HT1080 (cell line): ENCODE data around the gene NRIP2. TPM values are rescaled to one million over a fixed set of nuclear protein-coding genes. Genes with fewer than 3 reads are reported as not detected.

Experiments
- DNase-seq: peaks from one replicate; pipeline ENCODE4 v3.0.0-alpha.2; 2015; ENCODE audit warnings: low read depth
- total RNA-seq: library from RNA; depleted of rRNA; stranded (reverse); fragments of >200 nt; shearing (Covaris generic); gene quantifications from 2 replicates; pipeline ENCODE4 v1.2.3, GENCODE V29; 2014

The NRIP2 gene
- total RNA-seq, 1 experiment from 2014 or later: not detected

DNA sequence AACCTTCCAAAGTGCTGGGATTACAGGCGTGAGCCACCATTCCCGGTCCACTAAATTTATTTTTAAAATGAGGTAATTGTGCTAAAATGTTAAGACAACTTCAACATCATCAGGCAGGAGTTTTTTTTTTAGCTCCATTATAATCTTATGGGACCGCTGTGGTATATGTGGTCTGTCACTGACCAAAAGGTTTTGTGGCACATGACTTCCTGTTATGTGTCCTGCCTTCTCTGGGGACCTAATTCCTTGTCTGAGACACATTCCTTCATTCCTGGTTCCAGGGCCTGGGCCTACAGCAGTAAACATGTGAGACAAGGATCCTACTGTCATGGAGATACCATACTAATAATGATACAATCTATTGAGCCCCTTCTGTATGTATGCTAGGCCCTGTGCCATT, 17.1 kb upstream of the NRIP2 start:
- no peak for DNase-seq

- DNase-seq: peak; percentile 66
Observed at GRCh38 chr12:2845280-2845679, 10.4 kb upstream of the NRIP2 start.

- DNase-seq: no peak
Observed at GRCh38 chr12:2844786-2845185, 10.0 kb upstream of the NRIP2 start.

- DNase-seq: no peak
Observed at GRCh38 chr12:2842948-2843347, 8.1 kb upstream of the NRIP2 start.

GRCh38 chr12:2841056-2841650, 6.3 kb upstream of the NRIP2 start:
- no peak for DNase-seq

- DNase-seq: no peak
Observed at GRCh38 chr12:2836574-2836973, 1.7 kb upstream of the NRIP2 start.

DNA sequence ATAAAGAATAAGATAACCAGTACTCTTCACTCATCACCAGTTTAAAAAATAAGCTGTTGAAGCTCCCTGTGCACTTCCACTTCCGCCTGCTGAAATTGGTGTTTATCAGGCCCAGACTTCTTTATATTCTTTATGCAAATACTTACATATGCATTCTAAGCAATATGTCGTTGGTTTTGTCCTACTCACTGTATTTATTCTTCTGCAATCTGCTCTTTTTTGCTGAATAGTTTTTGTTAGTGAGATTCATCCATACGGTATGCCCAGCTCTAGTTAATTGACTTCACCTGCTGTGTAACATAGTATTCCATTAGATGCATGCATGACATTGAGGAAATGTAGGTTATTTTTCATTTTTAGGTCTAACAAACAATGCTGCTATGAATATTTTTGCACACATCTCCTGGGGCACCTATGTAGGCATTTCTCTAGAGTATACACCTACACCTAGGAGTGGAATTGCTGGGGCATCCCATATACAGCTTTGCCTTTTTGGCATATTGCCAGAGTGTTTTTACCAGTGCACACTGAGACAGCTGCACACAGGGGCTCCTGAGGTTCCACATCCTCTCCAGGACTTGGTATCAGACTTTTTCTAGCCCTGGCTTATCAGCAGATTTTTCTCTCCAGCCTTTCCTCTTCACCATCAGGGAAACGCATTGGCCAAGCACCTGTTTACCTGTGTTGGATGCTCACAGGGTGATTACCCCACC, 1.0 kb upstream of the NRIP2 start:
- DNase-seq: no peak

- no peak for DNase-seq
Observed at GRCh38 chr12:2833810-2834209, 1.0 kb downstream of the NRIP2 start.

GRCh38 chr12:2833327-2833726, 1.5 kb downstream of the NRIP2 start:
- DNase-seq: no peak

DNA sequence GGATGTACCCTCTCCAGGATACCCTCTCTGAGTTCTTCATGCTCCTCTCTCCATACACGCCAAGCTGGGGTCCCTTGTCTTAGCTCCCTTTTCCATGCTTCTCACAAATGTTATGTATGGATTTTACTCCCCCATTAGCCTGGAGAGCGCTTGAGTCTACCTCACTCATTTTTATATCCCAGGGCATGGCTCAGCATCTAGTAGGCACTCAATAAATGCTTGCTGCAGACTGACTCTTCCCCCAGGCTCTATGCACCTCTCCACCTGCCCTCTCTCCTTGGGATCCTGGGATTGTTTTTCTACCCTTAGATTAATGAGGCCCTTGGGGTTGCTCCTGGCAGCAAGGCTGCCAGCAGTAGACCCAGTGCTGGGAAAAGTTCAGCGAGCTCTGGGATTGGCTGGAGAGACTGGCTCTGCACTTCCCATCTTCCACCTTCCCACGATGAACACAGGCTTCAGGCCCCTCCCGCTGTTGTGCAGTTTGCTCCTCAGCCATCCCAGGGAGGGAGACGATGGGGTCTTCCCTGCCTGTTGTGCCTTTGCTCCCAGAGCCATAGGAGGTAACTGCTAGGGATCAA, 2.2 kb downstream of the NRIP2 start:
- DNase-seq: no peak

DNA sequence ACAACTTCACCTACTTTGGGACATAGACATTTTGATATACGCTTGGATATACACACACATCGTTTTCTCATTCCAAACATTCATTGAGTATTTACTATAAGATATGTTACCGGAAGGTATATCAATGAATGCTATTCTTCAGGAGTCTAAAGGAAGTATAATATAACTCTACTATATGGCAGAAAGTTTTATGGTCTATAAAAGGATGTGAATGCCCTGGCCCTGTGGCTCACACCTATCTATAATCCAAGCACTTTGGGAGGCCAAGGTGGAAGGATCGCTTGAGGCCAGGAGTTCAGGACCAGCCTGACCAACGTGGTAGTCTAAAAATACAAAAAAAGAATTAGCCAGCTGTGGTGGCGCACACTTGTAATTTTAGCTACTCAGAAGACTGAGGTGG, 5.6 kb downstream of the NRIP2 start:
- DNase-seq: no peak

GRCh38 chr12:2826721-2827515, 7.9 kb downstream of the NRIP2 start:
- no peak for DNase-seq

- no peak for DNase-seq
Observed at GRCh38 chr12:2826036-2826435, 8.8 kb downstream of the NRIP2 start.

DNA sequence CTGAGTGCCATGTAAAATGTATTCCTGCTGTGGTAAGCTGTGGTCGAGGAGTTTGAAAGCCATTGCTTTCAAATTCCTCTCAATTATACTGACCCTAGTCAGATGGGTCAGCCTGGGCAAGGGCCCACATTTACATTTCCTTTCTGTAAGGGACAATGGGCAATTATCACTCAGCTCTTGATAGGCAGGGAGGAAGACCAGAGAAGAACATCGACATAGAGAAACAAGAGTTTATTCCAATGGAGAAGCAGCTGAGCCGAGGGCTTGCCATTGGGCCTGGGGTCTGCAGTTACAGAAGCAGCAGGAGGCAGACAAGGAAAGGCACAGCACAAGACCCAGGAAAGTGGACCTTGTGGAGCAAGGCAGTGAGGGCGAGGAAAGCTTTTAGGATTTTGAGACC, 9.7 kb downstream of the NRIP2 start:
- no peak for DNase-seq

- DNase-seq: no peak
Observed at GRCh38 chr12:2824541-2824940, 10.3 kb downstream of the NRIP2 start.

GRCh38 chr12:2823483-2823882, 11.4 kb downstream of the NRIP2 start:
- DNase-seq: no peak

DNA sequence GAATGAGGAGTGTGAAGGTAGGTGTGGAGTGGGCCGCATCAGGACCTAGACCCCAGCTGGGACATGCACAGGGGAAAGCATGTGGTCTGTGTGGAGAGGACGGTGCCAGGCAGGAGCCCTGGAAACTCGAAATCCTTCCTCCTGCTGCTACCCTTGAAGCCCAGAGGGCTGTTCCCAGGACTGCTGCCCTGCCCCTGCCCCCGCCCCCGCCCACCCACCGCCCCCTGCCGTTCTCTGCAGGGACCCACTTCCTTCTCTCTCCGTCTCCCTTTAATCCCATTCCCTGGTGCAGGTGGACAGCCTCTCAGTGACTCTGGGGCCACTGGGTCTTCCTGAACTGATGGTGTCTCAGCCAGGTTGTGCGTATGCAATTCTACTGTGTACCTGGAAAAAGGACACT, 14.4 kb downstream of the NRIP2 start:
- DNase-seq: no peak

DNA sequence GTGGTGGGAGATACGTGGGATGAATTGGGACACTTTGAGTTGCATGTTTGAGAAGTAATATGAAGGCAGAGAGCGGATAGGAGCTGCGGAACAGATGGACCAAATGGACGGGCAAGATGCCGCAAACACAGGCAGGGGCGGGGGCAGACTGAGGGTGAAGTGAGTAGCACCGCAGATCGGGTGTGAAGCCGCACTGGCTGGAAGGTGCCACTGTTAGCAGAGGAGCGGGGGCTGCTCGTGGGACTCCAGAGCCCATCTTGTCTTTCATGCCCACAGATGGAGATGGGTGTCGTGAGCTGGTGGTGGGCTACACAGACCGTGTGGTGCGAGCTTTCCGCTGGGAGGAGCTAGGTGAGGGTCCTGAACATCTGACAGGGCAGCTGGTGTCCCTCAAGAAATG, 15.0 kb downstream of the NRIP2 start:
- DNase-seq: no peak

DNA sequence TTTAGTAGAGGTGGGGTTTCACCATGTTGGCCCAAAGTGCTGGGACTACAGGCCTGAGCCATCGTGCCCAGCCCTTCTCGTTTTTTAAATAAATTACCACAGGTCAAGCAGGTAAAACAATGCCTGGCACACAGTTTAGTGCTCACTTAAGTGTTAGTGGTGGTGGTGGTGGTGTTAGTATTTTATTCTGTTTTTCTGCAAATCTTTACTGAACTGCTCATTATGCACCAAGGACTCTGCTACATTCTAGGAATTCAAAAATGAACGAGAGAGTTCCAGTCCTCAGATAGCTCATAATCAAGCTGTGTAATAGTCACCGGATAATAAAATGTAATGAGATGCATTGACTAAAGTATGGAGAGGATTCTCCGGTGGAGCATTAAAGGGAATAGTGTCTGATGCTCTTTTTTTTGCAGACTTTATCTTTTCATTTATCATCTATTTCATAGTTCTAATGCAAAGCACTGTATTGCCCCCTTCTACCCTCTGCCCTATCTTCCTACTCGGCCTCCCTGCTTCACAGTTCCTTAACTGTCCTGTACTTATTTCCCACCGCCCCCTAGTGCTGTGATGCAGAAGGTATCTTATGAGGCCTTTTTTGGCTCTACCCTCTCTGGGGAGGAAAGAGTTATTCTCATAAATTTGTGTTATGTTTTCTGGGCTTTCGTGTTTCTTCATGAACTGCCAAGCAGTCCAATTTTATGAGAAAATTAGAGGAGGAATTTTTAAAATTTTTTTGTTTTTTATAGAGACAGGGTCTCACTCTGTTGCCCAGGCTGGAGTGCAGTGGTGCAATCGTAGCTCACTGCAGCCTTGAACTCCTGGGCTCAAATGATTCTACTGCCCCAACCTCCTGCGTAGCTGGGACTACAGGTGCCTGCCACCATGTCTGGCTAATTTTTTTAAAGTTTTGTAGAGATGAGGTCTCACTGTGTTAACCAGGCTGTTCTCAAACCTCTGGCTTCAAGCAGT, 21.3 kb downstream of the NRIP2 start:
- peak; percentile 56 for DNase-seq

DNA sequence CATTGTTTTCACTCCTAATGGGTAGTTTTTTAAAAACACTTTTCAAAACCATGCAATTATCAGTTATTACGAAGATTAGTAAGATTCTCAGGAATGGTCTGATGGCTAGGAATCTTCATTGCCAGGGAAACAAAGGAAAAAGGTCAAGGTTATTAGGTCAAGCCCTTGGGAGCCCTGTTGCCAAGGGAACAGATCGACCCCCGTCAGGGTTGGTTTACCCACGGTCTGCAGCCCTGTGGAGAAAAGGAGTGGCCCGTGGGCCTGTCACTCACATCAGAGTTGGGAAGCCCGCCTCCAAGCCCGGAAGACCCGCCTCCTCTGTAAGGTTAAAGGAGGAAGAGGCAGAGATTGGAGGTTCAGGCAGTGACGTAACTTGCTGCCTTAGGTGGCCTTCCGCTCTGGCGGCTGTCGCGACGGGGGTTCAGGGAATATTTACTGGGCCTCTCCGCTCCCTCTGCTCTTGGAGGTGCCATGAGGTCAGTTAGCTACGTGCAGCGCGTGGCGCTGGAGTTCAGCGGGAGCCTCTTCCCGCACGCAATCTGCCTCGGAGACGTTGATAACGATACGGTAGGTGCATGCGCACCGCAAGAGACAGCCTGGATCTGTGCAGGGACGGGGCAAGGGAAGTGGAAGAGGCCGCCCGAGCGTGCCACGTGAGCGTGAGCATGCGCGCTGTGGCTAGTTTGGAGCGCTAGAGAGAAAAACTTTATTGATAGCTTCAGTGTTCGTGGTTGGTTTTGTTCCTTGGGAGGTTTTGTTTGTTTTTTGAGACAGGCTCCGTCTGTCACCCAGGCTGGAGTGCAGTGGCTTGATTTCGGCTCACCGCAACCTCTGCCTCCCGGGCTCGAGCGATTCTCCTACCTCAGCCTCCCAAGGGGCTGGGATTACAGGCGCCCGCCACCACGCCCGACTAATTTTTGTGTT, 22.3 kb downstream of the NRIP2 start, which contains the start of gene ITFG2:
TSS of gene ITFG2 (plus strand) at position 379 of the 924 bp plus-strand sequence. CDS start at position 472, 93 bp downstream.
- peak; percentile 98 for DNase-seq
